ENCODE results near the gene GPR173.

DNA sequence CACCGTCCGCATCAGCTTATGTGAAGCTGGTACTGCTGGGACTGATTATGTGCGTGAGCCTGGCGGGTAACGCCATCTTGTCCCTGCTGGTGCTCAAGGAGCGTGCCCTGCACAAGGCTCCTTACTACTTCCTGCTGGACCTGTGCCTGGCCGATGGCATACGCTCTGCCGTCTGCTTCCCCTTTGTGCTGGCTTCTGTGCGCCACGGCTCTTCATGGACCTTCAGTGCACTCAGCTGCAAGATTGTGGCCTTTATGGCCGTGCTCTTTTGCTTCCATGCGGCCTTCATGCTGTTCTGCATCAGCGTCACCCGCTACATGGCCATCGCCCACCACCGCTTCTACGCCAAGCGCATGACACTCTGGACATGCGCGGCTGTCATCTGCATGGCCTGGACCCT is 28.1 kb downstream of the GPR173 start:
- TF ChIP-seq, protein P1, sequence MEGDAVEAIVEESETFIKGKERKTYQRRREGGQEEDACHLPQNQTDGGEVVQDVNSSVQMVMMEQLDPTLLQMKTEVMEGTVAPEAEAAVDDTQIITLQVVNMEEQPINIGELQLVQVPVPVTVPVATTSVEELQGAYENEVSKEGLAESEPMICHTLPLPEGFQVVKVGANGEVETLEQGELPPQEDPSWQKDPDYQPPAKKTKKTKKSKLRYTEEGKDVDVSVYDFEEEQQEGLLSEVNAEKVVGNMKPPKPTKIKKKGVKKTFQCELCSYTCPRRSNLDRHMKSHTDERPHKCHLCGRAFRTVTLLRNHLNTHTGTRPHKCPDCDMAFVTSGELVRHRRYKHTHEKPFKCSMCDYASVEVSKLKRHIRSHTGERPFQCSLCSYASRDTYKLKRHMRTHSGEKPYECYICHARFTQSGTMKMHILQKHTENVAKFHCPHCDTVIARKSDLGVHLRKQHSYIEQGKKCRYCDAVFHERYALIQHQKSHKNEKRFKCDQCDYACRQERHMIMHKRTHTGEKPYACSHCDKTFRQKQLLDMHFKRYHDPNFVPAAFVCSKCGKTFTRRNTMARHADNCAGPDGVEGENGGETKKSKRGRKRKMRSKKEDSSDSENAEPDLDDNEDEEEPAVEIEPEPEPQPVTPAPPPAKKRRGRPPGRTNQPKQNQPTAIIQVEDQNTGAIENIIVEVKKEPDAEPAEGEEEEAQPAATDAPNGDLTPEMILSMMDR (conservative IDR thresholded peaks at IDR 0.05; ENCODE audit: low read depth, low read length): no peak
- no peak for TF ChIP-seq EZH2phosphoT487 (IDR thresholded peaks at IDR 0.05; ENCODE audit: borderline replicate concordance, low read length)

Measured in PC-3 (cell line).